Brain microvascular endothelial cell (primary cell): ENCODE measurements around the gene KIAA0753.

Source experiments
- DNase-seq: peaks from one replicate; pipeline ENCODE4 v3.0.0-alpha.2; 2020
- H3K27ac ChIP-seq: fragments of 250-450 bp; sonication (Bioruptor Pico); 2 replicates; pipeline ENCODE4 v1.5.1; 2020; ENCODE audit warnings: mild to moderate bottlenecking, moderate library complexity
- H3K27me3 ChIP-seq: fragments of 250-450 bp; sonication (Bioruptor Pico); replicated peaks from 2 replicates; pipeline ENCODE4 v1.5.1; 2020; ENCODE audit warnings: mild to moderate bottlenecking
- H3K36me3 ChIP-seq: fragments of 250-450 bp; sonication (Bioruptor Pico); replicated peaks from 2 replicates; pipeline ENCODE4 v1.5.1; 2020; ENCODE audit warnings: mild to moderate bottlenecking
- H3K4me3 ChIP-seq: 2 replicates; pipeline ENCODE4 v1.5.1; 2011; ENCODE audit warnings: low read depth, mild to moderate bottlenecking, control low read depth, low read length, moderate library complexity
- CTCF ChIP-seq: IDR thresholded peaks from 2 replicates; pipeline ENCODE4 v1.5.1; 2011; ENCODE audit warnings: low read depth, mild to moderate bottlenecking, moderate library complexity, low read length, control low read depth, inconsistent platforms; ENCODE audit errors: missing control alignments
- in situ Hi-C: cut with HindIII; loops from 2 replicates; pipeline ENCODE4 v1.10.0; 2017; ENCODE audit warnings: low sequenced_read_pairs, low pct_ligation_motif_present

Gene KIAA0753

GRCh38 chr17:6542577-6542976 is 97.9 kb downstream of the KIAA0753 start:
- in situ Hi-C loops, result no loop called here
- no peaks in the 10 kb centered on the region for H3K27me3 ChIP-seq
- no peak overlapping the region for H3K4me3 ChIP-seq
- H3K36me3 ChIP-seq, result no peaks in the 10 kb centered on the region
- no peak for DNase-seq
- H3K27ac ChIP-seq, result no peak overlapping the region
- no peak for TF ChIP-seq CTCF

GRCh38 chr17:6541886-6542285 is 98.6 kb downstream of the KIAA0753 start:
- H3K4me3 ChIP-seq, result no peak overlapping the region
- H3K27me3 ChIP-seq, result no peaks in the 10 kb centered on the region
- H3K27ac ChIP-seq, result no peak overlapping the region
- in situ Hi-C loops, result no loop called here
- no peaks in the 10 kb centered on the region for H3K36me3 ChIP-seq
- TF ChIP-seq CTCF, result no peak
- DNase-seq, result no peak

- in situ Hi-C loops, result no loop called here
These were observed 100.6 kb downstream of the KIAA0753 start for GRCh38 chr17:6539871-6540270.

GRCh38 chr17:6536566-6537065 is 103.9 kb downstream of the KIAA0753 start:
- in situ Hi-C loops, result no loop called here
- no peak for TF ChIP-seq CTCF
- Histone ChIP-seq H3K4me3 (no peak overlapping the region), H3K27me3 (no peaks in the 10 kb centered on the region), H3K27ac (no peak overlapping the region), H3K36me3 (no peaks in the 10 kb centered on the region)
- no peak for DNase-seq

More at GRCh38 chr17:6539871-6540270, 100.6 kb downstream of the KIAA0753 start:
- Histone ChIP-seq H3K27me3 (no peaks in the 10 kb centered on the region), H3K4me3 (no peak overlapping the region), H3K27ac (no peak overlapping the region), H3K36me3 (no peaks in the 10 kb centered on the region)
- no peak for DNase-seq
- no peak for TF ChIP-seq CTCF

- TF ChIP-seq CTCF, result no peak
- in situ Hi-C loops, result no loop called here
- Histone ChIP-seq H3K27ac (no peak overlapping the region), H3K4me3 (no peak overlapping the region), H3K27me3 (no peaks in the 10 kb centered on the region), H3K36me3 (no peaks in the 10 kb centered on the region)
- DNase-seq, result no peak
These were observed 104.5 kb downstream of the KIAA0753 start for GRCh38 chr17:6536053-6536452.

GRCh38 chr17:6534846-6535514 is 105.5 kb downstream of the KIAA0753 start:
- H3K27ac ChIP-seq, result no peak overlapping the region
- no peak for DNase-seq
- no peaks in the 10 kb centered on the region for H3K36me3 ChIP-seq
- TF ChIP-seq CTCF, result no peak
- H3K27me3 ChIP-seq, result no peaks in the 10 kb centered on the region
- in situ Hi-C loops, result no loop called here
- H3K4me3 ChIP-seq, result no peak overlapping the region
